ENCODE results near the gene BMP8A.

Gene BMP8A

GRCh38 chr1:39529901-39530535 lies 38.6 kb downstream of the BMP8A start:
- DNase-seq = no peak

GRCh38 chr1:39531526-39531925 lies 40.1 kb downstream of the BMP8A start:
- DNase-seq = no peak

GRCh38 chr1:39533442-39533841 lies 42.0 kb downstream of the BMP8A start:
- no peak for DNase-seq

- no peak for DNase-seq
Measured at GRCh38 chr1:39538531-39539251, 47.3 kb downstream of the BMP8A start.

GRCh38 chr1:39539252-39539790 lies 47.9 kb downstream of the BMP8A start:
- no peak for DNase-seq

- DNase-seq = peak; percentile 35
Measured at GRCh38 chr1:39540504-39541031, 49.1 kb downstream of the BMP8A start.

- no peak for DNase-seq
Measured at GRCh38 chr1:39542924-39543323, 51.5 kb downstream of the BMP8A start.

- DNase-seq = no peak
Measured at GRCh38 chr1:39544327-39544726, 52.9 kb downstream of the BMP8A start.

- DNase-seq = no peak
Measured at GRCh38 chr1:39545531-39545930, 54.1 kb downstream of the BMP8A start.

- no peak for DNase-seq
Measured at GRCh38 chr1:39554277-39554676, 62.8 kb downstream of the BMP8A start.

- DNase-seq = no peak
Measured at GRCh38 chr1:39561279-39561678, 69.8 kb downstream of the BMP8A start.

GRCh38 chr1:39562886-39563285 lies 71.5 kb downstream of the BMP8A start:
- DNase-seq = no peak

- no peak for DNase-seq
Measured at GRCh38 chr1:39563669-39564068, 72.2 kb downstream of the BMP8A start.

GRCh38 chr1:39564340-39564739 lies 72.9 kb downstream of the BMP8A start:
- DNase-seq = no peak

GRCh38 chr1:39564941-39565340 lies 73.5 kb downstream of the BMP8A start:
- no peak for DNase-seq

- no peak for DNase-seq
Measured at GRCh38 chr1:39566441-39567137, 75.2 kb downstream of the BMP8A start.

- no peak for DNase-seq
Measured at GRCh38 chr1:39567302-39567701, 75.9 kb downstream of the BMP8A start.

GRCh38 chr1:39568208-39568607 lies 76.8 kb downstream of the BMP8A start:
- no peak for DNase-seq

- DNase-seq = no peak
Measured at GRCh38 chr1:39569034-39569433, 77.6 kb downstream of the BMP8A start.

- DNase-seq = no peak
Measured at GRCh38 chr1:39570477-39571177, 79.2 kb downstream of the BMP8A start.

GRCh38 chr1:39571178-39571483 lies 79.7 kb downstream of the BMP8A start:
- DNase-seq = no peak

GRCh38 chr1:39572379-39573096 lies 81.1 kb downstream of the BMP8A start:
- DNase-seq = no peak
